Suppressor macrophage treated with lipopolysaccharide for 4 hours (primary cell): ENCODE measurements around the gene NPAS2.
A peak's percentile ranks its signal among the peaks of the same experiment; 100 is the strongest.

Source experiments
- DNase-seq: peaks from one replicate; pipeline ENCODE4 v3.0.0-alpha.2; 2020

The NPAS2 gene

GRCh38 chr2:100974712-100975520 lies 155.0 kb downstream of the NPAS2 start:
- no peak for DNase-seq

- no peak for DNase-seq
These were observed 155.5 kb downstream of the NPAS2 start for GRCh38 chr2:100975521-100975785.

- no peak for DNase-seq
These were observed 156.1 kb downstream of the NPAS2 start for GRCh38 chr2:100976061-100976460.

- DNase-seq = no peak
These were observed 156.9 kb downstream of the NPAS2 start for GRCh38 chr2:100976645-100977391.

- DNase-seq = no peak
These were observed 157.6 kb downstream of the NPAS2 start for GRCh38 chr2:100977511-100977910.

GRCh38 chr2:100978582-100979191 lies 158.7 kb downstream of the NPAS2 start:
- no peak for DNase-seq

GRCh38 chr2:100980046-100980445 lies 160.1 kb downstream of the NPAS2 start:
- no peak for DNase-seq

- DNase-seq = no peak
These were observed 161.1 kb downstream of the NPAS2 start for GRCh38 chr2:100981011-100981410.

GRCh38 chr2:100982431-100982861 lies 162.5 kb downstream of the NPAS2 start:
- DNase-seq = no peak

- no peak for DNase-seq
These were observed 163.3 kb downstream of the NPAS2 start for GRCh38 chr2:100983201-100983600.

GRCh38 chr2:100983684-100984310 lies 163.9 kb downstream of the NPAS2 start:
- no peak for DNase-seq

- peak; percentile 80 for DNase-seq
These were observed 165.0 kb downstream of the NPAS2 start for GRCh38 chr2:100984892-100985307.

- DNase-seq = no peak
These were observed 166.2 kb downstream of the NPAS2 start for GRCh38 chr2:100986157-100986556.

GRCh38 chr2:100987536-100987935 lies 167.6 kb downstream of the NPAS2 start:
- DNase-seq = no peak

GRCh38 chr2:100987974-100988373 lies 168.0 kb downstream of the NPAS2 start:
- DNase-seq = no peak

- DNase-seq = no peak
These were observed 168.9 kb downstream of the NPAS2 start for GRCh38 chr2:100988630-100989417.

- DNase-seq = no peak
These were observed 169.7 kb downstream of the NPAS2 start for GRCh38 chr2:100989666-100990065.

GRCh38 chr2:100990166-100990565 lies 170.2 kb downstream of the NPAS2 start:
- DNase-seq = no peak

GRCh38 chr2:100990650-100991403 lies 170.9 kb downstream of the NPAS2 start:
- DNase-seq = no peak

- DNase-seq = no peak
These were observed 171.4 kb downstream of the NPAS2 start for GRCh38 chr2:100991404-100991773.

- no peak for DNase-seq
These were observed 172.3 kb downstream of the NPAS2 start for GRCh38 chr2:100992262-100992661.

- DNase-seq = no peak
These were observed 173.4 kb downstream of the NPAS2 start for GRCh38 chr2:100993294-100993693.
